A549 (cell line): ENCODE measurements around the gene FAM20B.

ENCODE experiments used
- CHD2 ChIP-seq: fragments of 150-350 bp; IDR thresholded peaks from 2 replicates; pipeline ENCODE4 v1.6.1; 2014; ENCODE audit warnings: low read length; ENCODE audit not compliant: partially characterized antibody
- CTCF ChIP-seq: fragments of >200 bp; sonication (Bioruptor Twin); formaldehyde crosslinking; IDR thresholded peaks from 3 replicates; pipeline ENCODE4 v1.5.1; 2016
- EHMT2 ChIP-seq: fragments of 200-600 bp; sonication (generic); IDR thresholded peaks from 2 replicates; pipeline ENCODE4 v1.6.1; 2016; ENCODE audit warnings: antibody characterized with exemption, low read depth, mild to moderate bottlenecking, moderate library complexity
- ELK1 ChIP-seq: fragments of 150-350 bp; IDR thresholded peaks from 2 replicates; pipeline ENCODE4 v1.6.1; 2014; ENCODE audit warnings: low read depth, mild to moderate bottlenecking, low read length
- HDAC2 ChIP-seq: fragments of 200-600 bp; sonication (generic); IDR thresholded peaks from 2 replicates; pipeline ENCODE4 v1.6.1; 2016
- HOXA7 ChIP-seq: fragments of 250-450 bp; sonication (Bioruptor Pico); IDR thresholded peaks from 2 replicates; pipeline ENCODE4 v1.5.0; 2020; ENCODE audit warnings: mild to moderate bottlenecking, moderate library complexity
- KDM1A ChIP-seq: fragments of 200-600 bp; sonication (generic); IDR thresholded peaks from 2 replicates; pipeline ENCODE4 v1.6.1; 2016; ENCODE audit warnings: low read depth, mild to moderate bottlenecking
- MAX ChIP-seq: IDR thresholded peaks from 2 replicates; pipeline ENCODE4 v1.6.1; 2012
- MYC ChIP-seq: IDR thresholded peaks from 2 replicates; pipeline ENCODE4 v1.6.1; 2012; ENCODE audit warnings: mild to moderate bottlenecking, inconsistent platforms, low read length, improper control_type of control experiment, borderline replicate concordance
- RAD21 ChIP-seq, 2 experiments: fragments of >200 bp in 1 of 2; sonication (Bioruptor Twin) in 1 of 2; formaldehyde crosslinking in 1 of 2; IDR thresholded peaks in 1 of 2; conservative IDR thresholded peaks in 1 of 2; 2 replicates in 1 of 2; 3 replicates in 1 of 2; pipeline ENCODE4 v1.6.1; 2012 to 2018; ENCODE audit warnings: inconsistent platforms in 1 of 2
- RCOR1 ChIP-seq: fragments of 150-350 bp; IDR thresholded peaks from 2 replicates; pipeline ENCODE4 v1.6.1; 2014; ENCODE audit warnings: antibody characterized with exemption, low read length, low read depth

- TF ChIP-seq EHMT2 (no peak), RCOR1 (no peak), RAD21 (conservative IDR thresholded peaks at IDR 0.05 in 1 of 2, IDR thresholded peaks at IDR 0.05 in 1 of 2) (no peak), HOXA7 (CRISPR knock-in tag) (no peak), MAX (no peak), MYC (no peak), ELK1 (no peak), CHD2 (no peak), KDM1A (no peak), CTCF (no peak), HDAC2 (no peak)
These were observed 22.1 kb upstream of the FAM20B start for GRCh38 chr1:179003512-179004066.
